Right atrium auricular region (tissue), 2 donors: ENCODE data around the gene PPM1B. TPM values are rescaled to one million over a fixed set of nuclear protein-coding genes. Genes with fewer than 3 reads are reported as not detected.

Source experiments
- DNase-seq: peaks from one replicate; pipeline ENCODE4 v3.0.0-alpha.2; 2019; ENCODE audit warnings: low spot score
- H3K27ac ChIP-seq, 2 donors: fragments of 200-600 bp; sonication (generic); 1 replicate in 1 of 2; 2 replicates in 1 of 2; pipeline ENCODE4 v1.5.1; 2016 to 2019
- H3K27me3 ChIP-seq, 2 donors: fragments of 200-600 bp; sonication (generic); one replicate each; pipeline versions ENCODE4 v1.5.1 to v1.6.0; 2017 to 2019
- H3K36me3 ChIP-seq: fragments of 200-600 bp; sonication (generic); one replicate; pipeline ENCODE4 v1.5.1; 2016
- H3K4me1 ChIP-seq, 2 donors: fragments of 200-600 bp; sonication (generic); one replicate each; pipeline versions ENCODE4 v1.5.1 to v1.6.0; 2017 to 2019
- H3K4me3 ChIP-seq, 2 donors: fragments of 200-600 bp; sonication (generic); 1 replicate in 1 of 2; 2 replicates in 1 of 2; pipeline ENCODE4 v1.5.1; 2017 to 2019; ENCODE audit warnings: mild to moderate bottlenecking in 1 of 2, moderate library complexity in 1 of 2
- H3K9me3 ChIP-seq, 2 donors: fragments of 200-600 bp; sonication (generic); one replicate each; pipeline ENCODE4 v1.5.1; 2019
- total RNA-seq, 2 donors: library from RNA; depleted of rRNA; stranded (reverse); fragments of >200 nt; gene quantifications; one replicate each; pipeline ENCODE4 v1.1.0, GENCODE V29; 2016
- TF ChIP-seq, protein P1 (sequence below), 2 donors: fragments of 200-600 bp; sonication (generic); IDR thresholded peaks; one replicate each; pipeline ENCODE4 v1.5.1; 2019; ENCODE audit warnings: antibody characterized with exemption in 2 of 2

PPM1B gene
- total RNA-seq, 2 donors from 2014 or later: 21.4 to 38.6 TPM

DNA sequence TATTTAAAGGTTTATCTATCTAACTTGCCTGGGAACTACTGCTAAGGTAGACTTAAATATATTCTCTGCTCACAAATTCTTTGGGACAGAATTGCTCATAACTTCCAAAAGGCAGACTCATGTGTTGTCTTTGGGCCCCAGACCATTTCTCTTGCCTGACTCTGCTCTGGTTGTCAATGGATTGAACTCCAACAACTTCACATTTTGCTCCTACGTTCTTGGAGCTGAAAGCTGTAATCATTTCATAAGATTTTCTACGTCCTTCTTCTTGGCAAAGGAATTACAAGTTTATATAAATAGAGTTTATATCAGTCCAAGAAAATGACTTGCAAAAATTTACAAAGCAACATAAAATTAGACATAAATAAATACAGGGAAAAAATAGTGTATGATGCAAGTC is 32.9 kb upstream of the PPM1B start:
- H3K4me3 ChIP-seq: no peak overlapping the region
- DNase-seq: no peak
- no peak overlapping the region for H3K27ac ChIP-seq
- H3K9me3 ChIP-seq: peaks cover 0 to 9% of the 10 kb centered on the region in 2 donors
- peaks cover 0 to 4% of the 10 kb centered on the region in 2 donors for H3K4me1 ChIP-seq
- H3K27me3 ChIP-seq: no peaks in the 10 kb centered on the region
- TF ChIP-seq, protein P1, sequence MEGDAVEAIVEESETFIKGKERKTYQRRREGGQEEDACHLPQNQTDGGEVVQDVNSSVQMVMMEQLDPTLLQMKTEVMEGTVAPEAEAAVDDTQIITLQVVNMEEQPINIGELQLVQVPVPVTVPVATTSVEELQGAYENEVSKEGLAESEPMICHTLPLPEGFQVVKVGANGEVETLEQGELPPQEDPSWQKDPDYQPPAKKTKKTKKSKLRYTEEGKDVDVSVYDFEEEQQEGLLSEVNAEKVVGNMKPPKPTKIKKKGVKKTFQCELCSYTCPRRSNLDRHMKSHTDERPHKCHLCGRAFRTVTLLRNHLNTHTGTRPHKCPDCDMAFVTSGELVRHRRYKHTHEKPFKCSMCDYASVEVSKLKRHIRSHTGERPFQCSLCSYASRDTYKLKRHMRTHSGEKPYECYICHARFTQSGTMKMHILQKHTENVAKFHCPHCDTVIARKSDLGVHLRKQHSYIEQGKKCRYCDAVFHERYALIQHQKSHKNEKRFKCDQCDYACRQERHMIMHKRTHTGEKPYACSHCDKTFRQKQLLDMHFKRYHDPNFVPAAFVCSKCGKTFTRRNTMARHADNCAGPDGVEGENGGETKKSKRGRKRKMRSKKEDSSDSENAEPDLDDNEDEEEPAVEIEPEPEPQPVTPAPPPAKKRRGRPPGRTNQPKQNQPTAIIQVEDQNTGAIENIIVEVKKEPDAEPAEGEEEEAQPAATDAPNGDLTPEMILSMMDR (IDR thresholded peaks at IDR 0.05): no peak
- no peaks in the 10 kb centered on the region for H3K36me3 ChIP-seq

- no peak for DNase-seq
- Histone ChIP-seq H3K4me1 (no peaks in the 10 kb centered on the region), H3K9me3 (peaks cover 0 to 7% of the 10 kb centered on the region in 2 donors), H3K36me3 (no peaks in the 10 kb centered on the region), H3K27me3 (no peaks in the 10 kb centered on the region), H3K27ac (no peak overlapping the region), H3K4me3 (no peak overlapping the region)
- TF ChIP-seq, protein P1 (IDR thresholded peaks at IDR 0.05): no peak
Observed at GRCh38 chr2:44136252-44136651, 32.4 kb upstream of the PPM1B start.

GRCh38 chr2:44137048-44137447 is 31.6 kb upstream of the PPM1B start:
- Histone ChIP-seq H3K27me3 (no peaks in the 10 kb centered on the region), H3K4me1 (no peaks in the 10 kb centered on the region), H3K36me3 (no peaks in the 10 kb centered on the region), H3K27ac (no peak overlapping the region), H3K9me3 (no peaks in the 10 kb centered on the region), H3K4me3 (no peak overlapping the region)
- TF ChIP-seq, protein P1 (IDR thresholded peaks at IDR 0.05): no peak
- no peak for DNase-seq

- no peak for DNase-seq
- TF ChIP-seq, protein P1 (IDR thresholded peaks at IDR 0.05): no peak
- H3K36me3 ChIP-seq: no peaks in the 10 kb centered on the region
- H3K9me3 ChIP-seq: no peaks in the 10 kb centered on the region
- H3K27ac ChIP-seq: no peak overlapping the region
- H3K27me3 ChIP-seq: no peaks in the 10 kb centered on the region
- H3K4me3 ChIP-seq: no peak overlapping the region
- H3K4me1 ChIP-seq: no peaks in the 10 kb centered on the region
Observed at GRCh38 chr2:44137872-44138551, 30.7 kb upstream of the PPM1B start.

DNA sequence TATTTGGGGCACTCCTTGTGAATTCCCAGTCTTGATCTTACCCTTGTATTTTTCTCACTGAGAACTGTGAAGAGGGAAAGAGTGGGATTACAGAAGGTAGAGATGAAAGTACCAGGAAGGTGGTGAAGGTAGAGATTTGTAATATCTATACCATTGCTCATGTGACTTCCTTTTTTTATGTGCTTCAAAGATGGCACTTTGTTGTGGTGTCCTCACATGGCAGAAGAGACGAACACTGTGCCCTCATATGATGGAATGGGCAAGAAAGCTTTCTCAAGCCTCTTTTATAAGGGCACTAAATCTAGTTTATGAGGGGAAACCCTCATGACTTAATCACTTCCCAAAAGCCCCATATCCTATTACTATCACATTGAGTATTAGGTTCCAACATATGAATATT is 28.9 kb upstream of the PPM1B start:
- TF ChIP-seq, protein P1 (IDR thresholded peaks at IDR 0.05): no peak
- Histone ChIP-seq H3K9me3 (no peaks in the 10 kb centered on the region), H3K36me3 (no peaks in the 10 kb centered on the region), H3K4me1 (no peaks in the 10 kb centered on the region), H3K4me3 (no peak overlapping the region), H3K27me3 (no peaks in the 10 kb centered on the region), H3K27ac (no peak overlapping the region)
- no peak for DNase-seq

DNA sequence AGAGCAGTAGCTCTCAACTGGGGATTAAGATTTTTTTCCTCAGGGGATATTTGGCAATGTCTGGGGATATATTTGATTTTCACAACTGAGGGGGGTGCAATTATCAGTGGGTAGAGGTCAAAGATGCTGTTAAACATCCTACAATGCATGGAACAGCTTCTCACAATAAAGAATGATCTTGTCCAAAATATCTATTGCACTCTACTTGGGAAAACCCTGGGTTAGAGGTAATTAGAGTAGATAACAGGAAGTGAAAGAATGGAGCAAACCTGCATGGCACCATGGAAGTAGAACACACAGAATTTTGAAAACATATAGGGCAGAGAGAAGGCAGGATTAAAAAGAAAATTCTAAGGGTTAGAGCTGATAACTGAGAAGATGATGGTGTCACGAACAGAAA is 26.4 kb upstream of the PPM1B start:
- Histone ChIP-seq H3K36me3 (no peaks in the 10 kb centered on the region), H3K4me3 (no peak overlapping the region), H3K27me3 (no peaks in the 10 kb centered on the region), H3K4me1 (no peaks in the 10 kb centered on the region), H3K9me3 (no peaks in the 10 kb centered on the region), H3K27ac (no peak overlapping the region)
- no peak for DNase-seq
- TF ChIP-seq, protein P1 (IDR thresholded peaks at IDR 0.05): no peak
